ENCODE data around the gene HRH4.
A peak's percentile ranks its signal among the peaks of the same experiment; 100 is the strongest.

The HRH4 gene

DNA sequence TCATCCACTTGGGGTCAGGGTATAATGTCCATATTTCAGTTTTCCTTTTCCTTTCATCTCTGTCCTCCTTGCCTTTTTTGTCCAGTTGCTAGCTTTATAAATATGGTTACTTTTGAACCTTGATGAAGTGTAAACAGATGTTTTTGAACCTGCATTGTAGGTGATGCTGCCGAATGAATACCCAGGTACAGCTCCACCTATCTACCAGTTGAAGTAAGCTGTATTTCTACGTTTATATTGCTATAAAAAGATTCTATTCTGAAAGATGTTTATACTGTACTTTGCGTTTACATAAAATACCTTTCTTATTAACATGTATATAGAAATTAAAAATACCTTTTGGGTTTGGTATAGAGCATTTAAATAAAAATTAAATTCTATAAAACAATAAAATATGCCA, 31.7 kb upstream of the HRH4 start:
- FAIRE-seq (no peak), DNase-seq (ENCODE audit: insufficient read length, low spot score) (no peak)
- TF ChIP-seq TAF1 (IDR thresholded peaks at IDR 0.05; ENCODE audit: low read depth, low read length) (no peak), POLR2AphosphoS5 (IDR thresholded peaks at IDR 0.05; ENCODE audit: low read depth, low read length) (no peak), POLR2A (IDR thresholded peaks at IDR 0.05; ENCODE audit: low read depth, low read length) (no peak), PAX5 (IDR thresholded peaks at IDR 0.05; ENCODE audit: insufficient read depth, low read length, severe bottlenecking) (no peak), POU2F2 (IDR thresholded peaks at IDR 0.05; ENCODE audit: low read depth, low read length) (no peak), SPI1 (IDR thresholded peaks at IDR 0.05; ENCODE audit: low read depth, low read length) (no peak)

DNA sequence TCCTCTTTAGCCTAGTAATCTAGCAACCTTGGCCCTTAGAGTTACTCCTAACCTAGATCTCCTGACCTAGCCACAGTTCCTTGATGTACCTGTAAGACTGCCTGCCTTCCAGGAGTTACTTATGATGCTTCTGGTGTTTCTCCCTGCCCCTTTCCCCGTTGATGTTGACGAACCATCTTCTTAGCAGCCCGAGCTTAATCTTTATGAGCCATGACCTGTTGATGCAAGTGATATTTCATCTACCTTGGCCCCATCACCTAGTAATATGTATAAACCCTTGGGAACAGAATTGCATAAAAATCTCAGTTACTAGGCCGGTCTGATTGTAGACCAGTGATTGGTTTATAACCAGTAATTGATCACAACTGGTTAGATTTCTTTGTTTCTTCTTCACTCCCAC, 31.2 kb upstream of the HRH4 start:
- DNase-seq (ENCODE audit: insufficient read length, low spot score): no peak
- no peak for FAIRE-seq
- no peak for TF ChIP-seq PAX5 (IDR thresholded peaks at IDR 0.05; ENCODE audit: insufficient read depth, low read length, severe bottlenecking)
- TF ChIP-seq POLR2AphosphoS5 (IDR thresholded peaks at IDR 0.05; ENCODE audit: low read depth, low read length): no peak
- no peak for TF ChIP-seq SPI1 (IDR thresholded peaks at IDR 0.05; ENCODE audit: low read depth, low read length)
- TF ChIP-seq POU2F2 (IDR thresholded peaks at IDR 0.05; ENCODE audit: low read depth, low read length): no peak
- TF ChIP-seq POLR2A (IDR thresholded peaks at IDR 0.05; ENCODE audit: low read depth, low read length): no peak
- TF ChIP-seq TAF1 (IDR thresholded peaks at IDR 0.05; ENCODE audit: low read depth, low read length): no peak

DNA sequence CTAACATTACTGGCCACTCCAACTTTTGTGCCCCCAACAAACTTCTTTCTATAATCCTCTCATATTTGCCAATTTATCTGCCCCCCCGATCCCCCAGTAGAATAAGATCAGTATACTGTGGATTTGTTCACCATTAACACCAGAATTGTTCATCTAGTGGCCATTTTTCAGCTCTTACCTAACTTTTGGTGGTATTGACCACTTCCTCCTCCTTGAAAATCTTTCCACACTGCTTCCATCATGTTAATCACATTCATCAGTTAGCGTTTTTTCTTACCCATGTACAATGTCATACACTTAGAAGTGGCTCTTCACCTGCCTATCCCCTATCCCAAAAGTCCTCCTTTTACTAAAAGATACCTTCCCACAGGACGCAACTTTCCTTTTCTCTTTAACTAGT, 27.8 kb upstream of the HRH4 start:
- FAIRE-seq: no peak
- DNase-seq (ENCODE audit: insufficient read length, low spot score): no peak
- TF ChIP-seq TAF1 (IDR thresholded peaks at IDR 0.05; ENCODE audit: low read depth, low read length) (no peak), POU2F2 (IDR thresholded peaks at IDR 0.05; ENCODE audit: low read depth, low read length) (no peak), POLR2A (IDR thresholded peaks at IDR 0.05; ENCODE audit: low read depth, low read length) (no peak), POLR2AphosphoS5 (IDR thresholded peaks at IDR 0.05; ENCODE audit: low read depth, low read length) (no peak), PAX5 (IDR thresholded peaks at IDR 0.05; ENCODE audit: insufficient read depth, low read length, severe bottlenecking) (no peak), SPI1 (IDR thresholded peaks at IDR 0.05; ENCODE audit: low read depth, low read length) (no peak)

DNA sequence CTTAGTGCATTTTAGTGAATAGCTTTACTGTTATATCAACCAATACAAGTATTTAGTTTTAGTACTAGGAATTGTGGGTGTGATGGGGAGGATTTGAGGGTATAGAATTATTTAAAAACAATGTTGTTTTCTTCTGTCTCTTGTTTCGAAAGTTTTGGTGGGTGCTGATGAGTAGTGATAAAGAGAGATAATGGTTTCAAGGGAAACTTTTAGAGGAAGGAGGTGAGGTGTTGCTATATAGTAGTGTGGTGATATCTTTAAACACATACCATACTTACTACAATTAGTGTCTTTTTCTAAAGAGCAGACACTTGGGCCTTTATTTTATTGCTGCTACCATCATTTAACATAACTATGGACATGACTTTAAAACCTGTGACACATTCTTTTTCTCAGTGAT, 23.5 kb upstream of the HRH4 start:
- no peak for FAIRE-seq
- no peak for TF ChIP-seq POLR2AphosphoS5 (IDR thresholded peaks at IDR 0.05; ENCODE audit: low read depth, low read length)
- TF ChIP-seq POLR2A (IDR thresholded peaks at IDR 0.05; ENCODE audit: low read depth, low read length): no peak
- TF ChIP-seq POU2F2 (IDR thresholded peaks at IDR 0.05; ENCODE audit: low read depth, low read length): no peak
- TF ChIP-seq TAF1 (IDR thresholded peaks at IDR 0.05; ENCODE audit: low read depth, low read length): no peak

DNA sequence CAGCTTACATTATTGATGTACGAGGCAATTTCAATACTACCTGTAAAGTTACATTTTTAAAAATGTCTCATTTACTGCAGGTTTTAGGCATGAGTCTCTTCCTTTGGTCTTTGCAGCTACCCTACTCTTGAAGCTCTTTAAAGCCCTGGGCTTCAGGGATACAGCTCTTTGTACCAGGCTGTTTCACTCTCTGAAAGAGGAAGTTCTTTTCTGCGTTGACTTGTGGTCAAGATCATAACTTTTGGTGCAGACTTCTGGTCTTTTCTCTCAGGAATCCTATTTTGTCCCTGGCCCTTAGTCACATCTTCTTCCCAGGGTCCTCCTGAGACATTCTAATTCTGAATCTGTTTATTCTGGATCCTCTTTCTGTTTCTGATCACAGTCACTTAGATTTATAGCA, 16.6 kb upstream of the HRH4 start:
- FAIRE-seq (no peak), DNase-seq (ENCODE audit: insufficient read length, low spot score) (no peak)
- TF ChIP-seq POLR2AphosphoS5 (IDR thresholded peaks at IDR 0.05; ENCODE audit: low read depth, low read length): no peak
- peak; percentile 31; the same call in 1 of the 2 replicates for TF ChIP-seq SPI1 (IDR thresholded peaks at IDR 0.05; ENCODE audit: low read depth, low read length)

More for the DNA sequence above, 23.5 kb upstream of the HRH4 start:
- no peak for DNase-seq (ENCODE audit: insufficient read length, low spot score)

DNA sequence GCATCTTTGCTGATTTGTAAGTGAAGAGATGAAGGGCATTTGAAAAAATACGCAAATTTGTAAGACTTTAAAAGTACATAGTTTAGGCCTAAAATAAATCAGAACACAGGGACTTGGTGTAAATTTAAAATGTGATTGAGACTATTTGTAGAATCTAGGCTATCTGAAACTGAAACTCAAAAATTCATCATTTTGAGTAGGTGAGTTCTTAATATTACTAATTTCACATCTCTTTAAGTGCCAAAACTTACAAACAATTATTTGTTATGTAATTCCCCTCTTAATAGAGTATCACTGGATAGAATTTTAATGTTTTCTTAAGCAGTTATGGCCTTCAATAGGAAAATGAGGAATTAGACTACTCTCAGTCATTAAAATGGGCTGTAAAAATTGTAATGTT, 14.0 kb upstream of the HRH4 start:
- DNase-seq (ENCODE audit: insufficient read length, low spot score) (no peak), FAIRE-seq (no peak)
- no peak for TF ChIP-seq POLR2A (IDR thresholded peaks at IDR 0.05; ENCODE audit: low read depth, low read length)
- no peak for TF ChIP-seq SPI1 (IDR thresholded peaks at IDR 0.05; ENCODE audit: low read depth, low read length)
- TF ChIP-seq POLR2AphosphoS5 (IDR thresholded peaks at IDR 0.05; ENCODE audit: low read depth, low read length): no peak

DNA sequence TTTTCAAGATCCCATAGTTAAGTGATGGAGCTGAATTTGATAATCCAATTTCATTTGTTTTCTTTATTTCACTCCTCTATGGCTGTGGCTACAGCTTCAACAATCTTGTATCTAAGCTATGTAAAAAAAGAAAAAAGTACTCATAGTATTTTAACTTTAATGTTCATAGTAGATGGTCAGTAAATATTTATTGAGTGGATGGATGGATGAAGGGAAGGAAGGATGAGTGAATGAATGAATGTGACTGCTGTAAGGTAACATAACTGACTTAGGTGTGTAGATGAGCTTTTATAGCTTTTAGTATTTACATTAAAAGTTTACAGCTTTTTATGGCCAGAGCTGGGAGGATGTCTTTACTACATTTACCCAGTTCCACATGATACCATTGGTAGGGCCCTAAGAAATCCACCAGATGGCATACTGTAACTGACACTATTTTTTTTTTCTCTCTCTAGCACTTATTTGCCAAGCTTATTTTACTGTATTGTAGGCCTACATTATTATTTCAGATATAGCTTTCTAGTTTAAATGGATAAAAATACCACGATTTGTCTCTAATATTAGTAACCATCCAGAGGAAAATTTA, 13.4 kb upstream of the HRH4 start:
- DNase-seq (ENCODE audit: insufficient read length, low spot score) (no peak), FAIRE-seq (no peak)
- TF ChIP-seq POLR2A (IDR thresholded peaks at IDR 0.05; ENCODE audit: low read depth, low read length): no peak

DNA sequence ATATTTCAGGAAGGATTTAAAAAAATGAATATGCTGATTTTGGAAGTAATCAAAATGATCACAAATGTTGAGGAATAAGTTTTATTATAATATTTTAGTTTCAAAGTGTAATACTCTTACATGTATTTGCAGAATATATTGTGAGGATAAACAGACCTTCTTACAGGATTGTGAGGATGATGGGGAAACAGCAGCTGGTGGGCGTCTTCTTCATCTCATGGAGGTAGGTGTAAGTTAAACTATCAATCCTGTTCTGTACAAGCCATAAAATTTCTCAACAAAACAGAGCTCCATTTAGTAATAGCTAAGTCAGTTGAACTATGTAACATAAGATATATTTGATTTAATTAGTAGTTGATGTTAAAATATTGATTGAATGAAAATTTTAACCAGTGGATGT, 12.5 kb upstream of the HRH4 start:
- no peak for DNase-seq (ENCODE audit: insufficient read length, low spot score)
- no peak for TF ChIP-seq TAF1 (IDR thresholded peaks at IDR 0.05; ENCODE audit: low read depth, low read length)
- TF ChIP-seq POLR2AphosphoS5 (IDR thresholded peaks at IDR 0.05; ENCODE audit: low read depth, low read length): no peak
- no peak for TF ChIP-seq POU2F2 (IDR thresholded peaks at IDR 0.05; ENCODE audit: low read depth, low read length)
- TF ChIP-seq PAX5 (IDR thresholded peaks at IDR 0.05; ENCODE audit: insufficient read depth, low read length, severe bottlenecking): no peak
- no peak for TF ChIP-seq POLR2A (IDR thresholded peaks at IDR 0.05; ENCODE audit: low read depth, low read length)
- FAIRE-seq: no peak

DNA sequence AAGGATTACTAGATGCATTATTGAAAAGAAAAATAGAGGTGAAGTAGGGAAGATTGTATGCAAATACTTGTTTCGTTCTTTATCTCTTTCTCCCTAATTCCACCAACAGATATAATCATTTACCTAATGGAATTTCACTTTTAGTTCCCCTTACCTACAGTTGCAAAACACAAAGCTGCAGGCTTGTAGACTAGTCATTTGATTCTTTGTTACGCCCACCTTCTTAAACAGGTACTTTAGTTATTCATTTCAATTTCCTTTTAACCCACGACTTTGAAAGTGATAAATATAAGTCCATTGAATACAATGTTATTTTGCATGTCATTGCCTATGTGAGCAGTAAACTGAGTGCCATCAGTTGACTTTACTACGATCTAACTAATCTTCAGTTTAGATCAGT, 3.9 kb upstream of the HRH4 start:
- FAIRE-seq: peak; percentile 40
- TF ChIP-seq PAX5 (IDR thresholded peaks at IDR 0.05; ENCODE audit: insufficient read depth, low read length, severe bottlenecking): no peak
- no peak for TF ChIP-seq SPI1 (IDR thresholded peaks at IDR 0.05; ENCODE audit: low read depth, low read length)
- TF ChIP-seq POLR2A (IDR thresholded peaks at IDR 0.05; ENCODE audit: low read depth, low read length): no peak
- no peak for TF ChIP-seq POLR2AphosphoS5 (IDR thresholded peaks at IDR 0.05; ENCODE audit: low read depth, low read length)
- no peak for TF ChIP-seq TAF1 (IDR thresholded peaks at IDR 0.05; ENCODE audit: low read depth, low read length)
- TF ChIP-seq POU2F2 (IDR thresholded peaks at IDR 0.05; ENCODE audit: low read depth, low read length): no peak
- DNase-seq (ENCODE audit: insufficient read length, low spot score): no peak

DNA sequence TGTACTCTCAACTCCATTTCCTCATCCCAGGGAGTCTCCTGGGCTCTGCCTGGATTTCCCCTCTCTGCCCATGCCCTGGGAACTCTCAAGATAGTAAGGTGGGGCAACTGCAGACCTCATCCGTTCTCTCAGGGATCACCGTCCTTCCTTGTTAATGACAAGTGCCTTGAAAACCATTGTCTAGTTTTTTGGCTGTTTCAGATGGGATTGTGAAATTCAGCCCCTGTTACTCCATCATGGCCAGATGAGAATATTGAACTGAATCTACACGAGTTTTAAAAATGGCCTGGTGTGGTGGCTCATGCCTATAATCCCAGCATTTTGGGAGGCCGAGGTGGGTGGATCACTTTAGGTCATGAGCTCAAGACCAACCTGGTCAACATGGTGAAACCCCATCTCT, 665 bp upstream of the HRH4 start:
- DNase-seq (ENCODE audit: insufficient read length, low spot score) (no peak), FAIRE-seq (no peak)
- no peak for TF ChIP-seq PAX5 (IDR thresholded peaks at IDR 0.05; ENCODE audit: insufficient read depth, low read length, severe bottlenecking)
- TF ChIP-seq TAF1 (IDR thresholded peaks at IDR 0.05; ENCODE audit: low read depth, low read length): no peak
- TF ChIP-seq POU2F2 (IDR thresholded peaks at IDR 0.05; ENCODE audit: low read depth, low read length): no peak
- no peak for TF ChIP-seq POLR2A (IDR thresholded peaks at IDR 0.05; ENCODE audit: low read depth, low read length)
- no peak for TF ChIP-seq POLR2AphosphoS5 (IDR thresholded peaks at IDR 0.05; ENCODE audit: low read depth, low read length)
- no peak for TF ChIP-seq SPI1 (IDR thresholded peaks at IDR 0.05; ENCODE audit: low read depth, low read length)

DNA sequence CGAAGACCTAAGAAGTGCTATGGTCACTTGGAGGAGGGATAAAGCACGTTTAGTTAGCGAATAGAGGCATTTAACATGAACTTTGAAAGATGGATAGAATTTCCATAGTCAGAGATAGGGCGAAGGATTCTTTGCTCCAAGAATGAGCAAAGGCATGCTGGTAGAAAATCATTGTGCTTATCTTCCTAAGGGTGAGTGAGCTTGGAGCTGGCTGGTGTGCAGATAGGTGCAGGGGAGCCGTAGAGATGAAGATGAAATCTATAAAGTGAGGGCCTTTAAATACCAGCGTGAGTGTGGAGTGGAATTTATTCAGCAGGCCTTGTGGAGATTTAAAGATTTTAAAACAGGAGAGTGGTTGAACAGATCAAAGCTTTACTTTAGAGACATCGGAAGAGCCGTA, 1.6 kb downstream of the HRH4 start:
- TF ChIP-seq POLR2AphosphoS5 (IDR thresholded peaks at IDR 0.05; ENCODE audit: low read depth, low read length) (no peak), POU2F2 (IDR thresholded peaks at IDR 0.05; ENCODE audit: low read depth, low read length) (no peak), TAF1 (IDR thresholded peaks at IDR 0.05; ENCODE audit: low read depth, low read length) (no peak), POLR2A (IDR thresholded peaks at IDR 0.05; ENCODE audit: low read depth, low read length) (no peak), SPI1 (IDR thresholded peaks at IDR 0.05; ENCODE audit: low read depth, low read length) (no peak), PAX5 (IDR thresholded peaks at IDR 0.05; ENCODE audit: insufficient read depth, low read length, severe bottlenecking) (no peak)
- FAIRE-seq (no peak), DNase-seq (ENCODE audit: insufficient read length, low spot score) (no peak)
